Hepatocyte (in vitro differentiated cells): ENCODE measurements around the gene SELENOI.

Experiments used
- EZH2 ChIP-seq: fragments of 200-600 bp; sonication (generic); IDR thresholded peaks from 2 replicates; pipeline ENCODE4 v1.6.1; 2016; ENCODE audit warnings: antibody characterized with exemption, mild to moderate bottlenecking, borderline replicate concordance
- EZH2phosphoT487 ChIP-seq: fragments of 200-600 bp; sonication (generic); IDR thresholded peaks from one replicate; pipeline ENCODE4 v1.6.1; 2018; ENCODE audit warnings: antibody characterized with exemption, mild to moderate bottlenecking, low read depth, moderate library complexity; ENCODE audit not compliant: unreplicated experiment, severe bottlenecking
- TF ChIP-seq, protein P1 (sequence below): fragments of 200-600 bp; sonication (generic); IDR thresholded peaks from 2 replicates; pipeline ENCODE4 v1.5.1; 2016; ENCODE audit warnings: antibody characterized with exemption, mild to moderate bottlenecking; ENCODE audit not compliant: poor library complexity

DNA sequence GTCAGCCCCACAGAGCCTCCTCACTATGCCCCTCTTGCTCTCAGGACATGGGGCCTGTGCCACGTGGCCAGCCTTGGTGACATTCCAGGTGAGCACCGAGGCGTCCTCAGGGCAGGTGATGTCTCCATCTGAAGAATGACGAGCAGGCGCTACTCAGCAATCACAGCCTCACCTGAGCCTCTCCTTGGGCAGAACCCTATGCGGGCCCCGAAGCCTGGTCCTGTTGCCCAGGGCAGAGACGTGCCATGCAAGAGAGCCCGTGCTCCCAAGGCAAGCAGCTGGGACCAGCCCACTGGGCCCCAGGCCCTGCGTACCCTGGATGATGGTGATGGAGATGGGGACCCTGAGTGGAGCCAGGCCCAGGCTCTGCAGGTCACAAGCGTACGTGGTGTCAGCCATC lies 32.5 kb upstream of the SELENOI start:
- no peak for TF ChIP-seq EZH2
- TF ChIP-seq, protein P1, sequence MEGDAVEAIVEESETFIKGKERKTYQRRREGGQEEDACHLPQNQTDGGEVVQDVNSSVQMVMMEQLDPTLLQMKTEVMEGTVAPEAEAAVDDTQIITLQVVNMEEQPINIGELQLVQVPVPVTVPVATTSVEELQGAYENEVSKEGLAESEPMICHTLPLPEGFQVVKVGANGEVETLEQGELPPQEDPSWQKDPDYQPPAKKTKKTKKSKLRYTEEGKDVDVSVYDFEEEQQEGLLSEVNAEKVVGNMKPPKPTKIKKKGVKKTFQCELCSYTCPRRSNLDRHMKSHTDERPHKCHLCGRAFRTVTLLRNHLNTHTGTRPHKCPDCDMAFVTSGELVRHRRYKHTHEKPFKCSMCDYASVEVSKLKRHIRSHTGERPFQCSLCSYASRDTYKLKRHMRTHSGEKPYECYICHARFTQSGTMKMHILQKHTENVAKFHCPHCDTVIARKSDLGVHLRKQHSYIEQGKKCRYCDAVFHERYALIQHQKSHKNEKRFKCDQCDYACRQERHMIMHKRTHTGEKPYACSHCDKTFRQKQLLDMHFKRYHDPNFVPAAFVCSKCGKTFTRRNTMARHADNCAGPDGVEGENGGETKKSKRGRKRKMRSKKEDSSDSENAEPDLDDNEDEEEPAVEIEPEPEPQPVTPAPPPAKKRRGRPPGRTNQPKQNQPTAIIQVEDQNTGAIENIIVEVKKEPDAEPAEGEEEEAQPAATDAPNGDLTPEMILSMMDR = no peak
- no peak for TF ChIP-seq EZH2phosphoT487
